Breast epithelium (tissue), 4 donors: ENCODE results near the gene STIM2. TPM values are rescaled to one million over a fixed set of nuclear protein-coding genes. Genes with fewer than 3 reads are reported as not detected.

Experiments used
- DNase-seq, 2 donors: peaks; one replicate each; pipeline ENCODE4 v3.0.0-alpha.2; 2019; ENCODE audit warnings: low spot score in 2 of 2
- H3K27ac ChIP-seq, 2 donors: fragments of 200-600 bp; sonication (generic) in 1 of 2; one replicate each; pipeline ENCODE4 v1.5.1; 2016 to 2019; ENCODE audit warnings: mild to moderate bottlenecking in 1 of 2
- H3K27me3 ChIP-seq, 2 donors: fragments of 200-600 bp; sonication (generic) in 1 of 2; one replicate each; pipeline versions ENCODE4 v1.5.1 to v1.6.0; 2017 to 2019; ENCODE audit warnings: control low read depth in 1 of 2, mild to moderate bottlenecking in 1 of 2
- H3K36me3 ChIP-seq: fragments of 200-600 bp; one replicate; pipeline ENCODE4 v1.5.1; 2019
- H3K4me1 ChIP-seq, 2 donors: fragments of 200-600 bp; sonication (generic); one replicate each; pipeline ENCODE4 v1.5.1; 2016 to 2019; ENCODE audit warnings: control low read depth in 1 of 2
- H3K4me3 ChIP-seq, 3 donors: fragments of 200-600 bp; sonication (generic); 1 replicate in 2 of 3; 2 replicates in 1 of 3; pipeline ENCODE4 v1.5.1; 2016 to 2019; ENCODE audit warnings: mild to moderate bottlenecking in 3 of 3, moderate library complexity in 2 of 3
- H3K9me3 ChIP-seq, 2 donors: fragments of 200-600 bp; sonication (generic) in 1 of 2; one replicate each; pipeline ENCODE4 v1.5.1; 2016 to 2019; ENCODE audit warnings: control low read depth in 1 of 2
- POLR2A ChIP-seq: fragments of 450-650 bp; IDR thresholded peaks from one replicate; pipeline ENCODE4 v1.6.1; 2016; ENCODE audit warnings: antibody characterized with exemption, mild to moderate bottlenecking, moderate library complexity
- POLR2AphosphoS5 ChIP-seq, 3 donors: sonication (generic); formaldehyde crosslinking; IDR thresholded peaks; one replicate each; pipeline ENCODE4 v1.6.1; 2017; ENCODE audit warnings: antibody characterized with exemption in 3 of 3
- intact Hi-C: fragments of 100-400 bp; cut with DNase I; formaldehyde crosslinking; loops from one replicate; pipeline ENCODE4 v1.15.1; 2023; ENCODE audit warnings: low total_unique reads
- total RNA-seq, 3 donors: library from RNA; depleted of rRNA; stranded (reverse); fragments of >200 nt; gene quantifications; one replicate each; pipeline ENCODE4 v1.1.0, GENCODE V29; 2016
- TF ChIP-seq, protein P1 (sequence below), 3 donors: fragments of 450-650 bp; IDR thresholded peaks; one replicate each; pipeline ENCODE4 v1.5.1; 2016 to 2017; ENCODE audit warnings: antibody characterized with exemption in 3 of 3, mild to moderate bottlenecking in 3 of 3, moderate library complexity in 3 of 3

The STIM2 gene
- total RNA-seq, 3 donors from 2014 or later = 12.0 to 24.7 (median 23.3) TPM

GRCh38 chr4:26842911-26843310, 17.7 kb upstream of the STIM2 start:
- no peaks in the 10 kb centered on the region for H3K9me3 ChIP-seq
- H3K27ac ChIP-seq = no peak overlapping the region
- TF ChIP-seq POLR2AphosphoS5 (IDR thresholded peaks at IDR 0.05) (no peak), POLR2A (no peak)
- TF ChIP-seq, protein P1, sequence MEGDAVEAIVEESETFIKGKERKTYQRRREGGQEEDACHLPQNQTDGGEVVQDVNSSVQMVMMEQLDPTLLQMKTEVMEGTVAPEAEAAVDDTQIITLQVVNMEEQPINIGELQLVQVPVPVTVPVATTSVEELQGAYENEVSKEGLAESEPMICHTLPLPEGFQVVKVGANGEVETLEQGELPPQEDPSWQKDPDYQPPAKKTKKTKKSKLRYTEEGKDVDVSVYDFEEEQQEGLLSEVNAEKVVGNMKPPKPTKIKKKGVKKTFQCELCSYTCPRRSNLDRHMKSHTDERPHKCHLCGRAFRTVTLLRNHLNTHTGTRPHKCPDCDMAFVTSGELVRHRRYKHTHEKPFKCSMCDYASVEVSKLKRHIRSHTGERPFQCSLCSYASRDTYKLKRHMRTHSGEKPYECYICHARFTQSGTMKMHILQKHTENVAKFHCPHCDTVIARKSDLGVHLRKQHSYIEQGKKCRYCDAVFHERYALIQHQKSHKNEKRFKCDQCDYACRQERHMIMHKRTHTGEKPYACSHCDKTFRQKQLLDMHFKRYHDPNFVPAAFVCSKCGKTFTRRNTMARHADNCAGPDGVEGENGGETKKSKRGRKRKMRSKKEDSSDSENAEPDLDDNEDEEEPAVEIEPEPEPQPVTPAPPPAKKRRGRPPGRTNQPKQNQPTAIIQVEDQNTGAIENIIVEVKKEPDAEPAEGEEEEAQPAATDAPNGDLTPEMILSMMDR (IDR thresholded peaks at IDR 0.05) = no peak
- no peak overlapping the region for H3K4me3 ChIP-seq
- intact Hi-C loops = no loop called here
- no peaks in the 10 kb centered on the region for H3K36me3 ChIP-seq
- H3K4me1 ChIP-seq = no peaks in the 10 kb centered on the region
- no peaks in the 10 kb centered on the region for H3K27me3 ChIP-seq
- no peak for DNase-seq

- Histone ChIP-seq H3K4me1 (no peaks in the 10 kb centered on the region), H3K4me3 (no peak overlapping the region), H3K27ac (no peak overlapping the region), H3K27me3 (no peaks in the 10 kb centered on the region), H3K36me3 (no peaks in the 10 kb centered on the region), H3K9me3 (no peaks in the 10 kb centered on the region)
- TF ChIP-seq POLR2AphosphoS5 (IDR thresholded peaks at IDR 0.05) (no peak), POLR2A (no peak)
- TF ChIP-seq, protein P1 (IDR thresholded peaks at IDR 0.05) = no peak
- intact Hi-C loops = loop anchor here (5.0 kb wide), 1 partner anchor 528 kb away; the partner anchor contains the start of gene RBPJ
- no peak for DNase-seq
Observed at GRCh38 chr4:26850528-26850927, 10.1 kb upstream of the STIM2 start.

DNA sequence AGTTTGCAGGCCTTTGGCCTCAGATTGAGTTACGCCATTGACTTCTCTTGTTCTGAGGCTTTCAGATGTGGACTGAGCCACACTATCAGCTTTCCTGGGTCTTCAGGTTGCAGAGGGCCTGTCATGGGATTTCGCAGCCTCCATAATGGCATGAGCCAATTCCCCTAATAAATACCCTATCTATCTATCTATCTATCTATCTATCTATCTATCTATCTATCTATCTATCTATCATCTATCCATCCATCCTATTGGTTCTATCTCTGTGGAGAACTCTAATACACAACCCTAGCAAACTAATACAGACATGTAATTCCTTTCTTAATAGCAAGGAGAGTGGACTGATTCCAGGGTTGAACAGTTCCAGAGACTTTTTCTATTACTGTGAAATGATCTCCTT, 9.5 kb upstream of the STIM2 start:
- Histone ChIP-seq H3K9me3 (no peaks in the 10 kb centered on the region), H3K4me1 (no peaks in the 10 kb centered on the region), H3K27ac (no peak overlapping the region), H3K36me3 (no peaks in the 10 kb centered on the region), H3K4me3 (no peak overlapping the region), H3K27me3 (no peaks in the 10 kb centered on the region)
- no peak for DNase-seq
- intact Hi-C loops = loop anchor here (5.0 kb wide), 1 partner anchor 529 kb away; the partner anchor contains the start of gene RBPJ
- TF ChIP-seq, protein P1 (IDR thresholded peaks at IDR 0.05) = no peak
- TF ChIP-seq POLR2AphosphoS5 (IDR thresholded peaks at IDR 0.05) (no peak), POLR2A (no peak)

DNA sequence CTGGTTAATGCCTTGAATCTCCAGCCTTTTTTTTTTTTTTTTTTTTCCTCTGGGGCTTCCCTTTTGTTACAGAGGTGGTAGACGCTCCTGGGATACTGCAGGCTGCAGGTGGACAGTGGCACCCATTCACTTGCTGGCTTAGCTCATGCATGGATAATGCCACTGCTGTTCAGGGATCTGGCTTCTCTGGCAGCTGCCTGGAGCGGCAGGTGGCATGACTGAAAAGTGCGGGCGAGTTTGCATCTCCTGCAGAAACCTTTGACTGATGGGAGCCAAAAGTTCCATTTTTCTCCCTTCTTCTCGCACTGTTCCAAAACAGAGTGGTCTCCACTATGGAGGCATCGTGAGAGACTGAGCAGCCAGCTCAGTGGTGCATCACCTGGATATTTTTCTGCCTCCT, 5.9 kb upstream of the STIM2 start:
- intact Hi-C loops = loop anchor here (5.0 kb wide), 1 partner anchor 532 kb away; the partner anchor contains the start of gene RBPJ
- Histone ChIP-seq H3K4me1 (peaks cover 0 to 13% of the 10 kb centered on the region in 2 donors), H3K36me3 (no peaks in the 10 kb centered on the region), H3K27ac (no peak overlapping the region), H3K27me3 (no peaks in the 10 kb centered on the region), H3K9me3 (no peaks in the 10 kb centered on the region), H3K4me3 (no peak overlapping the region)
- DNase-seq = no peak
- no peak for TF ChIP-seq POLR2AphosphoS5 (IDR thresholded peaks at IDR 0.05)
- TF ChIP-seq, protein P1 (IDR thresholded peaks at IDR 0.05) = no peak
- no peak for TF ChIP-seq POLR2A

DNA sequence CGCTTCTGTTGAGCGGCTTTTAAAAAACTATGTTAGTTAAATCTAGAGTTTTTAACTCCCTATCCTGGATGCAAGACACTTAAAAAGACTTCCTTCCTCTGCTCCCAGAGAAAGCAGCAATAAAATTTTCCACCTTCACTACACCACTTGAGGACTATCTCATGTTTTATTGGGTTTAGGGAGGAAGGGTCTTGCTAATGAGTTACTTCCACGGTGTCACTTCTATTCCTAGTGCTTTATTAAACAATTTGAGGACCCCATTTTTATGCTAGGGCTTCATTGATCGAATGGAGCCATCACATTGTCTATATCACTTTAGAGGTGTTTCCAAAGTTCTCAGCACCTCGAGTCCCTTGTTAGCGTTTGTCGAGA, 3.7 kb upstream of the STIM2 start:
- H3K4me1 ChIP-seq = peaks cover 0 to 13% of the 10 kb centered on the region in 2 donors
- DNase-seq = no peak
- H3K4me3 ChIP-seq = peak overlapping the region; percentile 65 to 84 (median 73)
- no peaks in the 10 kb centered on the region for H3K27me3 ChIP-seq
- peak overlapping the region; percentile 93 to 94 for H3K27ac ChIP-seq
- no peaks in the 10 kb centered on the region for H3K9me3 ChIP-seq
- intact Hi-C loops = no loop called here
- TF ChIP-seq POLR2A (no peak), POLR2AphosphoS5 (IDR thresholded peaks at IDR 0.05) (no peak)
- TF ChIP-seq, protein P1 (IDR thresholded peaks at IDR 0.05) = no peak
- no peaks in the 10 kb centered on the region for H3K36me3 ChIP-seq
